CD4-positive, alpha-beta T cell treated with Interleukin-15 for 1 hour (primary cell): Measurements from ENCODE around the gene PRELID1.

ENCODE experiments used
- DNase-seq: peaks from one replicate; pipeline ENCODE4 v3.0.0-alpha.2; 2020

The PRELID1 gene

GRCh38 chr5:177314376-177315342, 11.1 kb downstream of the PRELID1 start:
- DNase-seq: no peak

- no peak for DNase-seq
These were observed 11.8 kb downstream of the PRELID1 start for GRCh38 chr5:177315411-177315810.

GRCh38 chr5:177316005-177316404, 12.4 kb downstream of the PRELID1 start:
- no peak for DNase-seq

GRCh38 chr5:177317959-177318377, 14.4 kb downstream of the PRELID1 start:
- DNase-seq: peak; percentile 75

GRCh38 chr5:177319913-177320588, 16.5 kb downstream of the PRELID1 start:
- no peak for DNase-seq

GRCh38 chr5:177320879-177321278, 17.3 kb downstream of the PRELID1 start:
- no peak for DNase-seq

- DNase-seq: no peak
These were observed 22.3 kb downstream of the PRELID1 start for GRCh38 chr5:177325868-177326381.

GRCh38 chr5:177327539-177328522, 24.2 kb downstream of the PRELID1 start:
- no peak for DNase-seq

GRCh38 chr5:177328545-177329231, 25.1 kb downstream of the PRELID1 start:
- no peak for DNase-seq

- DNase-seq: no peak
These were observed 26.3 kb downstream of the PRELID1 start for GRCh38 chr5:177329883-177330282.

- DNase-seq: no peak
These were observed 27.6 kb downstream of the PRELID1 start for GRCh38 chr5:177330991-177331842.

GRCh38 chr5:177332031-177332895, 28.7 kb downstream of the PRELID1 start:
- no peak for DNase-seq

- DNase-seq: no peak
These were observed 29.3 kb downstream of the PRELID1 start for GRCh38 chr5:177332896-177333260.

- no peak for DNase-seq
These were observed 30.0 kb downstream of the PRELID1 start for GRCh38 chr5:177333420-177334154.

GRCh38 chr5:177334155-177334551, 30.6 kb downstream of the PRELID1 start:
- DNase-seq: no peak

GRCh38 chr5:177334781-177335700, 31.4 kb downstream of the PRELID1 start:
- no peak for DNase-seq

GRCh38 chr5:177335701-177336065, 32.1 kb downstream of the PRELID1 start:
- DNase-seq: no peak

- DNase-seq: peak; percentile 40
These were observed 32.5 kb downstream of the PRELID1 start for GRCh38 chr5:177336112-177336511.
